HT-29 (cell line): ENCODE results near the gene ARHGAP44. TPM values are rescaled to one million over a fixed set of nuclear protein-coding genes. Genes with fewer than 3 reads are reported as not detected.

Experiments
- DNase-seq: peaks from one replicate; pipeline ENCODE4 v3.0.0-alpha.2; 2015; ENCODE audit warnings: low spot score
- small RNA-seq: library from RNA; depleted of rRNA; stranded (forward); fragments of <200 nt; gene quantifications from one replicate; pipeline ENCODE3, GENCODE V24; 2014
- total RNA-seq: library from RNA; depleted of rRNA; stranded (reverse); fragments of >200 nt; shearing (Covaris generic); gene quantifications from 2 replicates; pipeline ENCODE4 v1.2.3, GENCODE V29; 2014; rRNA removed

Gene ARHGAP44
- total RNA-seq, 1 experiment from 2014 or later = not detected

- DNase-seq = peak; percentile 93
These were observed 228.6 kb downstream of the ARHGAP44 start, which contains the start of gene ELAC2 for GRCh38 chr17:13017655-13018459. TSS of gene ELAC2 (minus strand) at chr17:13018027. CDS start at chr17:13017947, 80 bp downstream.

GRCh38 chr17:13024016-13024415 lies 234.7 kb downstream of the ARHGAP44 start:
- no peak for DNase-seq

GRCh38 chr17:13024526-13025257 lies 235.4 kb downstream of the ARHGAP44 start:
- peak; percentile 56 for DNase-seq

GRCh38 chr17:13025258-13025627 lies 235.9 kb downstream of the ARHGAP44 start:
- no peak for DNase-seq

DNA sequence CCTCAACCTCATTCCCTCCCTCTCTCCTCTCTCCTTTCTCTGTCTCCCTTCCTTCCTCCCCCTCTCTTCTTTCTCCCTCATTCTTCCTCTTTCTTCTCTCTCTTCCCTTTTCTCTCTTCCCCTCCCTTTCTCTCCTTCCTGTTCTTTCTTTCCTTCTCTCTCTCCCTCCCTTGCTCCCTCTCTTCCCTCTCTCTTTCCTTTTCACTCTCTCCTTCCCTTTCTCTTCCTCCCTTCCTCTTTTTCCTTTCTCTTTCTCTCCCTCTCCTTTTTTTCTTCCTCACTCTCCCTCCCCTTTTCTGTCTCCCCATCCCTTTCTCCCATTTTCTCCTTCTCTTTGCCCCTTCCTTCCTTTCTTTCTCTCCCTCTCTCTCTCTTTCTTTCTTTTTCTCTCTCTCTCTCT lies 236.4 kb downstream of the ARHGAP44 start:
- no peak for DNase-seq

DNA sequence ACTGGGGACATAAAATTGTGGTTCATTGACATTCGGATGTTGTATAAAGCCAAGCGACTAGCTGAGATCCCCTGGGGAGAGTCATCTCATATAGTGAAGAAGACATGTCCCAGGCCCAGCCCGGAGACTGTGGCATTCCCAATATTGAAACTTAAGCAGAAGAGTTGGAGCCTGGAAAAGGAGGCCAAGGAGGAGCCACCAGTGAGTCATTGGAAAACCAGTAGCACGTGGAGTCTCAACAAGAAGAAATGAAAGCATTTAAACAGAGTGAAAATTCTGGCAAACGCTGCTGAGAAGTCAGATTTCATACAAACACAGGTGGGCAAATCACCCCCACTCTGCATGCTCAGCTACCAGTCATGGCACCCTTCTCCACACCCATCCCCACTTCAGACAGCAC lies 237.9 kb downstream of the ARHGAP44 start:
- DNase-seq = no peak

- DNase-seq = no peak
These were observed 240.0 kb downstream of the ARHGAP44 start for GRCh38 chr17:13029340-13029739.

GRCh38 chr17:13030056-13030455 lies 240.8 kb downstream of the ARHGAP44 start:
- no peak for DNase-seq

GRCh38 chr17:13030459-13031300 lies 241.4 kb downstream of the ARHGAP44 start:
- peak; percentile 48 for DNase-seq

GRCh38 chr17:13031718-13032350 lies 242.5 kb downstream of the ARHGAP44 start:
- peak; percentile 25 for DNase-seq

DNA sequence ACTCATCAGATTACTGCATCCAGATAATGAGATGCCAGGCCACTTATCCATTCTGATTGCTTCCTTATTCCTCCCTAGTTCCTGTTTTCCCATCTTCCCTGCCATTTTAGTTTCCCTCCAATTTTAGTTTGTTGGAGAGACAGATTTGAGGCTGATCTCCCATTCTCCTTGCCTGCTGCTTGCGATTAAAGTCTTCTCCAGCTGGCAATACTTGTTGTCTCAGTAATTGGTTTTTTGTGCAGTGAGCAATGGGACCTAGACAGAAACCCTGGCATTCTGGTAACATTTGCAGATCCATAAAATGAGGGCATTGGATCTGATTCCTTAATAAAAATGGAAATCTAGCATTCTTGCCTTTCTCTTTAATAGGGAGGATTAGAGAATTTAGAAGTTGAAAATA lies 246.1 kb downstream of the ARHGAP44 start:
- no peak for DNase-seq

DNA sequence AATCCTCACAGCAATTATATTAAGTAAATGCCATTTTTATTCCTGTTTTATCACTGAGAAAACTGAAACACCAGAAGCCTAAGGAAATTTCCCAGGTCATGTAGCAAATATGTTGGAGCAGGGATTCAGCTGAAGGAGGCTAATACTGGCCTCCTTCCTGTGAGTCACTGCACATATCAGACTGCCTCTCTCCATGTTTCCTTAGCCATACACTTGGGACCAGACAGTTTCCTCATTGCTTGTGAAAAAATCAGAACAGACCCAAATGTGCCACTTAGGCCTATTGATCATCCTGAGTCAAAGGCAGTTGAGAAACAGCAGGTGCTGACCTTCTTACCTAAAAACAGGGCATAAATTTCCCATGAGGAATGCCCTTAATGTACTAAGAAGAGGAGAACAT lies 247.5 kb downstream of the ARHGAP44 start:
- DNase-seq = no peak

- DNase-seq = no peak
These were observed 249.8 kb downstream of the ARHGAP44 start for GRCh38 chr17:13038931-13039665.

Small RNAs within 50 kb of the gene (small RNA-seq; reads per million reads assigned to genes)
- not detected for gene MIR1269B

Other genes starting within 250 kb of the ARHGAP44 start
- not detected in 2 replicates for gene MYOCD, start 123.6 kb upstream of the ARHGAP44 start, total RNA-seq
- 138 and 147 TPM in 2 replicates for gene ELAC2, start 228.5 kb downstream of the ARHGAP44 start, total RNA-seq